ENCODE results near the gene MRPS34. TPM values are rescaled to one million over a fixed set of nuclear protein-coding genes. Genes with fewer than 3 reads are reported as not detected.

The MRPS34 gene
- total RNA-seq, 4 donors from 2014 or later: 67.3 to 146 (median 98.1) TPM

- Histone ChIP-seq H3K4me1 (peaks cover 11 to 12% of the 10 kb centered on the region in 2 donors), H3K27me3 (no peaks in the 10 kb centered on the region), H3K27ac (no peak overlapping the region), H3K4me3 (replicated peaks in 1 of 3) (no peak overlapping the region), H3K9me3 (no peaks in the 10 kb centered on the region), H3K36me3 (no peaks in the 10 kb centered on the region)
- 79 to 83% methylated on average over 13 to 31 of the region's 32 CpGs for WGBS, 2 donors
- DNase-seq: no peak
- intact Hi-C loops (cut with DNase I): no loop called here
- TF ChIP-seq CTCF (IDR thresholded peaks at IDR 0.05) (no peak), POLR2A (IDR thresholded peaks at IDR 0.05) (no peak)
Measured at GRCh38 chr16:1794908-1795666, 22.2 kb upstream of the MRPS34 start.

- intact Hi-C loops (cut with DNase I): no loop called here
- 40 to 68% methylated on average over 4 to 13 of the region's 18 CpGs for WGBS, 2 donors
- Histone ChIP-seq H3K4me1 (peaks cover 11 to 12% of the 10 kb centered on the region in 2 donors), H3K9me3 (no peaks in the 10 kb centered on the region), H3K36me3 (peaks cover 0 to 1% of the 10 kb centered on the region in 2 donors), H3K27me3 (no peaks in the 10 kb centered on the region), H3K4me3 (replicated peaks in 1 of 3) (no peak overlapping the region), H3K27ac (peak overlapping the region in 1 of 3 donors; percentile 2)
- TF ChIP-seq CTCF (IDR thresholded peaks at IDR 0.05): no peak
- no peak for TF ChIP-seq POLR2A (IDR thresholded peaks at IDR 0.05)
- peak; percentile 79 to 80 for DNase-seq
Measured at GRCh38 chr16:1794221-1794871, 21.4 kb upstream of the MRPS34 start.

GRCh38 chr16:1793578-1794220 is 20.8 kb upstream of the MRPS34 start, which contains the start of gene IGFALS:
Gene IGFALS (minus strand): TSS chr16:1793705. CDS start chr16:1793652, 53 bp downstream.
- Histone ChIP-seq H3K4me3 (replicated peaks in 1 of 3) (no peak within 1 kb of the TSS), H3K9me3 (no peaks in the 10 kb centered on the region), H3K36me3 (peaks cover 6 to 8% of the 10 kb centered on the region in 2 donors), H3K27me3 (no peaks in the 10 kb centered on the region), H3K27ac (peak within 1 kb of the TSS in 1 of 3 donors; percentile 24), H3K4me1 (peaks cover 11 to 12% of the 10 kb centered on the region in 2 donors)
- TF ChIP-seq CTCF (IDR thresholded peaks at IDR 0.05) (no peak), POLR2A (IDR thresholded peaks at IDR 0.05) (no peak)
- no peak for DNase-seq
- intact Hi-C loops (cut with DNase I): no loop called here
- 40% methylated on average over 1 of the region's 28 CpGs; no CpG with 5 or more reads in 1 of the 2 donors for WGBS, 2 donors

- 82 to 93% methylated on average over 2 to 11 of the region's 33 CpGs for WGBS, 2 donors
- Histone ChIP-seq H3K27me3 (no peaks in the 10 kb centered on the region), H3K4me1 (peaks cover 11 to 12% of the 10 kb centered on the region in 2 donors), H3K36me3 (peaks cover 12 to 15% of the 10 kb centered on the region in 2 donors), H3K4me3 (replicated peaks in 1 of 3) (no peak overlapping the region), H3K27ac (no peak overlapping the region), H3K9me3 (no peaks in the 10 kb centered on the region)
- TF ChIP-seq POLR2A (IDR thresholded peaks at IDR 0.05) (no peak), CTCF (IDR thresholded peaks at IDR 0.05) (no peak)
- intact Hi-C loops (cut with DNase I): no loop called here
- no peak for DNase-seq
Measured at GRCh38 chr16:1792836-1793577, 20.1 kb upstream of the MRPS34 start.
